ENCODE data around the gene MAP3K20. TPM values are rescaled to one million over a fixed set of nuclear protein-coding genes. Genes with fewer than 3 reads are reported as not detected.

MAP3K20 gene
- total RNA-seq, 2 donors from 2014 or later: 10.1 to 11.9 TPM

DNA sequence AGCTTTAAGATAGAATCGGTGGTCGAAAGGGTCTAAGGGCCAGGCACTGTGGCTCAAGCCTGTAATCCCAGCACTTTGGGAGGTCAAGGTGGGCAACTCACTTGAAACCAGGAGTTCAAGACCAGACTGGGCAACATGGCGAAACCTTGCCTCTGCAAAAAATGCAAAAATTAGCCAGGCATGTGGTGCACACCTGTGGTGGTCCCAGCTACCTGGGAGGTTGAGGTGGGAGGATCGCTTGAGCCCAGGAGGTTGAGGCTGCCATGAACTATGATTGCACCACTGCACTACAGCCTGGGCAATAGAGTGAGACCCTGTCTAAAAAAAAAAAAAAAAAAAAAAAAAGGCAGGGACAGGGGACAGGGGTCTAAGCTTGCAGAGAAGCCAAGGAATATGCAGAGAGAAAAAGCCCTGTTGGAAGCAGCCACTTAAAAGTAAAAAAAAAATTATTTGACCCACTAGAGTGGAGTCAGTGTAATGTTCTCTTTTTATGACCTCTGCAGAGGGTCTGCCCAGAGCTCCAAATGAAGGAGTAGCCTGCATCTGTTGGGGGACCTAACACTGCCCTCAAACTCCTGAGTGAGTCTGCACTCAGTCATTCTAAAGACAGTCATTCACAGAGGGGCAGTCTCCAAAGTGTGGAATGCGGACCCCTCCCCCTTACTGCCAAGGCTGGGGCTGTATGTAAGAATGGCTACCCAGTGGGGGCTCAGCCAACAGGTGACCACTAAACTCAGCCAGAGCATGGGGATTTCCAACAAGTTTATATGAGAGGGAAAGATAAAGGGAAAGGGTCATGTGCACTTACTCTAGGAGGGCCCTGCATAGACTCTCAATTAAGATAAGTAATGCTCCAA lies 160.5 kb downstream of the MAP3K20 start:
- ATAC-seq (replicated peaks in 1 of 2) (no peak), DNase-seq (no peak)
- peaks cover 4% of the 10 kb centered on the region for H3K27me3 Mint-ChIP-seq (ENCODE audit: low read depth)
- H3K36me3 Mint-ChIP-seq (ENCODE audit: insufficient read depth in 2 of 2): no peaks in the 10 kb centered on the region
- H3K4me1 Mint-ChIP-seq (ENCODE audit: low read depth): peaks cover 21% of the 10 kb centered on the region
- H3K4me3 Mint-ChIP-seq: no peak overlapping the region
- no peaks in the 10 kb centered on the region for H3K9me3 Mint-ChIP-seq
- no peak overlapping the region for H3K27ac Mint-ChIP-seq

DNA sequence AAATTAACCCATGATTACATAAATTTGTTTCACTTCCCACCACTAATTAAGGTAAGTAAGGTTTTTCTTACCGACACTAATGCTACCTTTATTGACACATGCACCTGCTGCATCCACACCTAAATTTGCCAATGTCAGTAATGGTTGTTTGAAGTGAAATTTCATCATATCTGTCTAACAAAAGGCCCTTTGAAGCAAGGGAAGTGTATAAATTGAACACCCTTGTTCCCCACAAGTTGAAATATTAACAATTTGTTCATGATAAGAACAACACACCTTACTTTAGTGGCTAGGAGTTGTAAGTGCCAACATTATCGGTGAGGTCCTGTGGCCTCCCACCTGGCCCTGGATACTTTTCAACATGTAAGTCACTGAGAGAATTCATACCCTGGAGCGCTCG lies 162.7 kb downstream of the MAP3K20 start:
- Mint-ChIP-seq H3K27ac (no peak overlapping the region), H3K27me3 (ENCODE audit: low read depth) (peaks cover 9% of the 10 kb centered on the region), H3K36me3 (ENCODE audit: insufficient read depth in 2 of 2) (no peaks in the 10 kb centered on the region), H3K4me3 (no peak overlapping the region), H3K4me1 (ENCODE audit: low read depth) (peaks cover 19% of the 10 kb centered on the region), H3K9me3 (no peaks in the 10 kb centered on the region)
- ATAC-seq (replicated peaks in 1 of 2): no peak
- no peak for DNase-seq

DNA sequence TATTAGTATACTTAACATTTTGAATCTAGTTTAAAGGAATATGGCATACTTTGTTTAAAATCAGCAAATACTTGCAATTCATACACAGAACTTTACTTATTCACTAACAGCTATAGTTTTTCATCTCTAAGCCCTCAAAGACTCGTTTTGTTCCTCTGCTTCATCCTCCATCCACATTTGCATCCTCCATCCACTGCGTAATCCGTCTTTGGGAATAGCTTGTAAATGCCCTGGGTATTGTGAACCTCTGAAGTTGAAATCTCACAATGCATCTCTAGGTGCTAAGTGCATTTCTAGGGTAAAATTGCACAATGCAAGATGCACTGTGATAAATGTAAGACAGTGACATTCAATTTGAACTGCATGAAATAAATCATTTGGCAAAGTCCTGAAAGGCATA lies 163.2 kb downstream of the MAP3K20 start:
- Mint-ChIP-seq H3K36me3 (ENCODE audit: insufficient read depth in 2 of 2) (no peaks in the 10 kb centered on the region), H3K4me1 (ENCODE audit: low read depth) (peaks cover 16% of the 10 kb centered on the region), H3K27me3 (ENCODE audit: low read depth) (peaks cover 9% of the 10 kb centered on the region), H3K27ac (no peak overlapping the region), H3K9me3 (no peaks in the 10 kb centered on the region), H3K4me3 (no peak overlapping the region)
- ATAC-seq (replicated peaks in 1 of 2) (no peak), DNase-seq (no peak)

DNA sequence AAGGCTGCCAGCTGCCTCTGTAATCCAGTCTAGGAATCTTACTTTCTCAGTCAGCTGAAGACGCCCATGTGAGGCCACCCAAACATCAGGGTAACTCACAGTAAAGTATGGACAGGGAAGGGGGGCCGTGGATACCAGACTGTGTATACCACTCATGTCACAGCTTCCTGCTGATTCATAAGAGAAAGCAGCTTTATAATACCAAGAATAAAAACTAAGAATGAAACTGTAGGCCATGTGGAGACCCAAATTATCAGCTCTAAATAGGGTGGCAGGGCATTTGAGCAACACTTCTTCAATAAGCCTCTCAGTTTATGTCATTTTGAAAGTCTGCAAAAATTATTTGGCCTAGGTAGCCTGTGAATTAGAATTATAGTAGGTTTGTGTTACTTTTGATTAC lies 164.0 kb downstream of the MAP3K20 start:
- H3K4me1 Mint-ChIP-seq (ENCODE audit: low read depth): peaks cover 16% of the 10 kb centered on the region
- H3K36me3 Mint-ChIP-seq (ENCODE audit: insufficient read depth in 2 of 2): no peaks in the 10 kb centered on the region
- peaks cover 9% of the 10 kb centered on the region for H3K27me3 Mint-ChIP-seq (ENCODE audit: low read depth)
- H3K27ac Mint-ChIP-seq: peak overlapping the region; percentile 79
- peak; percentile 48 to 60 for DNase-seq
- H3K4me3 Mint-ChIP-seq: no peak overlapping the region
- peak; percentile 99 for ATAC-seq (replicated peaks in 1 of 2)
- H3K9me3 Mint-ChIP-seq: no peaks in the 10 kb centered on the region

DNA sequence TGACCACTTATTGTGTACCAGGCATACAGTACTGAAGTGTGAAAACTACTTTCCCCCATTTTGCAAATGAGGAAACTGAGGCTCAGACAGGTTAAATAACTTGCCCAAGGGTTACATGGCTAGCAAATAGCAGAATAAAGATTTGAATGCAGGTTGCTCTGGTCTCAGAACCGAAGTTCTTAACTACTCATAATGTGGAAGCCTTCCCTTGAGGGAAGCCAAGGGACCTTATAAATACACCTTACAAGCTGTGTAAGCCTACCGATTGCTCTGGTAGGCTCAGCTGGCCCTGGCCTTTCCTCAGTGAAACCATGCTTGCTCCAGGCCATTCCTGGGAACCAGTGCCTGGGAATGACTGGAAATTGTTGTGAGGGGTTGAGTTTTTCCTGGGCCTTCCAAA lies 164.4 kb downstream of the MAP3K20 start:
- Mint-ChIP-seq H3K36me3 (ENCODE audit: insufficient read depth in 2 of 2) (no peaks in the 10 kb centered on the region), H3K4me1 (ENCODE audit: low read depth) (peaks cover 16% of the 10 kb centered on the region), H3K27ac (no peak overlapping the region), H3K4me3 (no peak overlapping the region), H3K9me3 (no peaks in the 10 kb centered on the region), H3K27me3 (ENCODE audit: low read depth) (peaks cover 9% of the 10 kb centered on the region)
- DNase-seq (no peak), ATAC-seq (replicated peaks in 1 of 2) (peak; percentile 27 to 32)

DNA sequence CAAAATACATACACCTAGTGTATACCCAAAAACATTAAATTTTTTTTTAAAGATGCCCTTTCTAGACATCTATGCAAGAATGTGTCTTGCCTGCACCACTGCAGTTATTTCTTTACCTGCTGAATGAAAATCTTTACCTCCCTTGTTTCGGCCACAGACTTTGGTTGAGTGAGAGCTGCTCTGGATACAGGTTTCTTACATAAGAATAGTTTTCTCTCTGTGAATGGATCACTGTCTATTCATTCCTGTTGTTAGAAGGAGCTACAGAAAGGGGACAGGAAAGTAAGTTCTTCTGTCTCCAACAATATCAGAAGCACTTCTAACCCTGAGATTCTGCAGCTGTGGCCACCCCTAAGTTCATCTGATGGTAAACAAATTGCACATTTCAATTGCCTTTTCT lies 166.0 kb downstream of the MAP3K20 start:
- Mint-ChIP-seq H3K36me3 (ENCODE audit: insufficient read depth in 2 of 2) (no peaks in the 10 kb centered on the region), H3K4me1 (ENCODE audit: low read depth) (peaks cover 16% of the 10 kb centered on the region), H3K4me3 (no peak overlapping the region), H3K27me3 (ENCODE audit: low read depth) (peaks cover 7% of the 10 kb centered on the region), H3K9me3 (no peaks in the 10 kb centered on the region), H3K27ac (no peak overlapping the region)
- DNase-seq: no peak
- ATAC-seq (replicated peaks in 1 of 2): no peak

DNA sequence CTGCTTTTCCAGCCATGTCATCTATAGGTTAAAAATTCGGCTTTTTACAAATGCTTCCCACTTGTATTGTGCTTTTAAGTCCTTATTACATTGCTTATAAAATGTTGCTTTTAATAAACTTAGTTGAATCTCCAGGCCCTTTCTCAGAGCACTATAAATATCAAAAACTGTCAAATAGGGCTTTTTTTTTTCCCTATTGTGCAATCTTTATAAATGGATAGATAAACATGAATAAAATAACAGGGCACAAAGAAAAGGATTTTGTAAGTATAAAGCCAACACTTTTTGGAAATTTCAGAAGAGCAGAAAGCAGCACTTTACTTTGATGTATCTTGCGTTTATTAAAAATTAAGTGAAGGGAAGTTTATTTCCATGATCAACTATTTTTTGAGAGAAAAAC lies 171.5 kb downstream of the MAP3K20 start:
- no peak overlapping the region for H3K27ac Mint-ChIP-seq
- H3K36me3 Mint-ChIP-seq (ENCODE audit: insufficient read depth in 2 of 2): no peaks in the 10 kb centered on the region
- H3K4me1 Mint-ChIP-seq (ENCODE audit: low read depth): no peaks in the 10 kb centered on the region
- H3K27me3 Mint-ChIP-seq (ENCODE audit: low read depth): peaks cover 25% of the 10 kb centered on the region
- H3K4me3 Mint-ChIP-seq: no peak overlapping the region
- no peak for DNase-seq
- no peak for ATAC-seq (replicated peaks in 1 of 2)
- H3K9me3 Mint-ChIP-seq: peaks cover 0 to 2% of the 10 kb centered on the region in 2 donors

DNA sequence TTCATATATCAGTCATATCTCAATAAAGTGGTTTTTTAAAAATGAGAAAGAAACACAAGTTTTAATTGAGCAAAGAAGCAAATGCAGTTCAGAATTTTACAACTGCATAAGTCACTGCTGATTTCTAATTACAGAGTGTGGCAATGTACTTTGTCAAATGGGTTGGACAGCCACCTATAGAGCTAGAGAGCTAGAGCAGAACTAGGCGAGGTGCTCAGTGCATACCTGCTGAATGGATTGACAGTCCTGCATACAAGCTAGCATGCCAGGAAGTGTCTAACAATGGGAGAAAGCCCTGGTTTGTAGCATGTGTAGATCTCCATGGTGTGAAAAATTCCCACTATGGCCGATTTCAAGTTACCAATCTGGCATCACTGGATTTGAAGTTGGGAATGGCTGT lies 172.7 kb downstream of the MAP3K20 start:
- Mint-ChIP-seq H3K4me1 (ENCODE audit: low read depth) (no peaks in the 10 kb centered on the region), H3K27me3 (ENCODE audit: low read depth) (peaks cover 32% of the 10 kb centered on the region), H3K36me3 (ENCODE audit: insufficient read depth in 2 of 2) (no peaks in the 10 kb centered on the region), H3K4me3 (no peak overlapping the region), H3K27ac (no peak overlapping the region), H3K9me3 (peaks cover 0 to 2% of the 10 kb centered on the region in 2 donors)
- ATAC-seq (replicated peaks in 1 of 2) (no peak), DNase-seq (no peak)

DNA sequence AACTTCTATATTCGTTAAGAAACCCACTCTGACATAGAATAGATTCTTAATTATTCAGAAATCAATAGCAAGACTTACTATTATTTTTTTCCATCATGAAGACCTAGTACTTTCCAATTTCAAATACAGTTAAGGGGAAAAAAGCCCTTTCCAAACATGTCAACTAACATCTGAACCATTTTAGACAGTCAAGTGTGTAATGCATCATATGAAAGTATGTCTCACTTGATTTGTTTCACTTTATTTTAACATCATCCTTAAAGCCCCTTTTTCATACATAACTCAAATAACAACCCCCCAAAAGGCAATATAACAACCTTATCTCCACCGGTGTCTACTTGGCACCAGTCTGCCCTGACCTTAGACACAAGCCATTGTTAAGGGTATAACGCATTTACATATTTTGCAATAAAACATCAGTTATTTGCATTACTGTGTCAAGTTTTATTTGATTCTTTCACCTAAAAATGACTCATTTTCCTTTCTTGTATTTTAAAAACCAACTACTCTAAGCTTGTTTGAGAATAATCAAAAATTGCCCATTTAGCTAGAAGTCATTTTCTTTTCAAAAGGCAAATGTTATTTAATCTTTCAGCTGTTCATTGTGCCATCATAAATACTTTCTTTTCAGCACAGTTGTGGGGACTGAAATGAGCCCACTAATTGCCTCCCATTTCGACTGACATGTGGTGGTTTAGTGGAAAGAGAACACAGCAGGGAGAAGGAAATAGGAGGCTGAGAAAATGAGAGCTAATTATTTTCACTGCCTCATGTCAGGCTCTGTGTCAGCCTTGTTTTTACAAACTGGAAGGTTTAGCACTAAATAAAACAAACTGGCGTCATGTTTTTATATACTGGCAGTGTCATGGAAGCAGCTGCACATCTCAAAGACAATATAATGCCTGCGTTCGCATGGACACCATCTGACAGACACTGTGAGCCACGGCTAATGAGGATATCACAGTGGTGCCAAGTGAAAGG lies 174.3 kb downstream of the MAP3K20 start:
- Mint-ChIP-seq H3K4me3 (no peak overlapping the region), H3K27me3 (ENCODE audit: low read depth) (peaks cover 39% of the 10 kb centered on the region), H3K4me1 (ENCODE audit: low read depth) (no peaks in the 10 kb centered on the region), H3K36me3 (ENCODE audit: insufficient read depth in 2 of 2) (no peaks in the 10 kb centered on the region), H3K27ac (peak overlapping the region; percentile 33), H3K9me3 (peaks cover 0 to 2% of the 10 kb centered on the region in 2 donors)
- ATAC-seq (replicated peaks in 1 of 2) (peak; percentile 40 to 53), DNase-seq (no peak)

DNA sequence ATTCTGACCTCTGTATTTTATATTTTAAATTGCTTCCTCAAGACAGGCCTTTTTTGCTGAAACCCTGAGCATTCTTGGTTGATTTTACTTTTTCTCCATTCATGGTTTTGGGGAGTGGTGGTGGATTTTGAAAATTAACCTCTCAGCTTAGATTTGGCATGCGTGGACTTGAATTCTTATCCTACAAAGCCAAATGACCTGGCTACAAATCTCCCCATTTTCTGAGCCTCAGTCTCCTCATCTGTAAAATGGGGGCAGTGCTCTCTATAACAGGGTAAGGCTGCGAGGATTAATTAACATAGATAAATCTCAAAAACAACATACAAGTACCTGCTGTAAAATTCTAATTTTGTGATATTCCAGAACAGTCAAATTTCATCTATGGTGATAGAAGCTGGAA lies 175.6 kb downstream of the MAP3K20 start:
- H3K4me3 Mint-ChIP-seq: no peak overlapping the region
- peaks cover 0 to 2% of the 10 kb centered on the region in 2 donors for H3K9me3 Mint-ChIP-seq
- H3K4me1 Mint-ChIP-seq (ENCODE audit: low read depth): no peaks in the 10 kb centered on the region
- peaks cover 46% of the 10 kb centered on the region for H3K27me3 Mint-ChIP-seq (ENCODE audit: low read depth)
- no peak overlapping the region for H3K27ac Mint-ChIP-seq
- H3K36me3 Mint-ChIP-seq (ENCODE audit: insufficient read depth in 2 of 2): no peaks in the 10 kb centered on the region
- ATAC-seq (replicated peaks in 1 of 2): no peak
- no peak for DNase-seq

DNA sequence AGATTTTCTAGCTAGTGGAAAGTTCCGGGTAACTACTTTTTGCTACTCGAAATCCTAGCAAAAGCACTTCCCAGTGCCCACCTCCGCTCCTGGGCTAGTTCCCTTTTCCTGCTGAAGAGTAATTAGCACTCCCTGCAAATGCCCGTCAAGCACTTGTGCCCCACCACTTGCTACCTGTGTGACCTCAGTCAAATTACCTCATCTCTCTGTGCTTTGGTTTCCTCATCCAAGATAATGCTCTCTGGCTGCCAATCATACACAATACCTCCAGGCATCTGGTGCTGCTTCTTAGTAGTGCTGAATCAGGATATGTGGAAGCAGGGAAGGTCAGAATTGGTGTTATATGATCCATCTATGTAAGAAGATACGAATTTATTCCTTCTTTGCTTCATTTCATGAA lies 176.9 kb downstream of the MAP3K20 start:
- Mint-ChIP-seq H3K27ac (no peak overlapping the region), H3K4me3 (no peak overlapping the region), H3K9me3 (peaks cover 0 to 2% of the 10 kb centered on the region in 2 donors), H3K27me3 (ENCODE audit: low read depth) (peaks cover 38% of the 10 kb centered on the region), H3K36me3 (ENCODE audit: insufficient read depth in 2 of 2) (no peaks in the 10 kb centered on the region), H3K4me1 (ENCODE audit: low read depth) (no peaks in the 10 kb centered on the region)
- no peak for ATAC-seq (replicated peaks in 1 of 2)
- DNase-seq: no peak

DNA sequence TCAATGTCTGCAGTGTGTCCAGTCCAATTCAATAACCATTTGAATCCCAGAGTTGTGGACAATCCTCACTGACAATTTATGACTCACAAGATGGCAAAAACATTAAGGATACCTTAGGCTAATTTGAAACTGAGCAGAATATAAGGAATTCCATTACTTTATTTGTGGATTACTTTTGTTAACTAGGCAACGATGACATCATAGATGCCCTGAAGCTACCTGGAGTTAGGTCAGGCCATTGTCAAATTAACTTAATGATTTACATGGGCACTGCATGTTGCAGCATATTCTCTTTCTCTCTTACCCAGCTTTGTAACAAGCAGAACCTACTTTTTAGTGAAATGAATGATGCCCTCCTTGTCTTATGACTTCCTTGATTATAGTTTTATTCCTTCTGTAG lies 179.0 kb downstream of the MAP3K20 start:
- Mint-ChIP-seq H3K27ac (no peak overlapping the region), H3K27me3 (ENCODE audit: low read depth) (peaks cover 32% of the 10 kb centered on the region), H3K4me1 (ENCODE audit: low read depth) (no peaks in the 10 kb centered on the region), H3K36me3 (ENCODE audit: insufficient read depth in 2 of 2) (no peaks in the 10 kb centered on the region), H3K9me3 (no peaks in the 10 kb centered on the region), H3K4me3 (no peak overlapping the region)
- ATAC-seq (replicated peaks in 1 of 2) (no peak), DNase-seq (no peak)

DNA sequence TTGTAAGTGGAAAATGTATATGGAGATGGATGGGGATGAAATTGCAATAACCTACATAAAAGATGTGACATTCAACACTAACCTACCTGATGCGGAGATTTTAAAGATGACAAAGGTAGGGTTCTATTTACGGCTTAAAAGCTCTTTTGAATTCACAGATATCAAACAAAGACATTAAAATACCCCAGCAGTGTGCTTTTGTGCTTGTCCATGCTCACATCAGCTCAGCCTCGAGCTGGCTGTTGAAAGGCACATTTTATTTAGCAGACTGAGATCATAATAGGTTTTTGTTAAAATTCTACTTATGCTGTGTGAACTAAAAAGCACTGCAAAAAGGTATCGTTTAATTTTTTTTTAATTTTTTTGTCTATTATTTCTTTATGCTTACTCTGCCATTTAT lies 183.1 kb downstream of the MAP3K20 start:
- Mint-ChIP-seq H3K4me1 (ENCODE audit: low read depth) (no peaks in the 10 kb centered on the region), H3K36me3 (ENCODE audit: insufficient read depth in 2 of 2) (no peaks in the 10 kb centered on the region), H3K9me3 (no peaks in the 10 kb centered on the region), H3K27ac (no peak overlapping the region), H3K4me3 (no peak overlapping the region), H3K27me3 (ENCODE audit: low read depth) (peaks cover 11% of the 10 kb centered on the region)
- DNase-seq (no peak), ATAC-seq (replicated peaks in 1 of 2) (no peak)

Measured in activated T-cell treated with anti-CD3 and anti-CD28 coated beads, Interleukin-2, amount 50 U/mL, for 72 hours (primary cell).